OCI-LY1 (cell line): ENCODE measurements around the gene UROD.

ENCODE experiments used
- EZH2 ChIP-seq: fragments of 200-600 bp; sonication (generic), shearing (Covaris generic); IDR thresholded peaks from 2 replicates; pipeline ENCODE4 v1.8.0; 2017; ENCODE audit warnings: borderline replicate concordance, mixed run types, mild to moderate bottlenecking, antibody characterized with exemption, low read length, moderate library complexity, mixed read lengths
- TF ChIP-seq, protein P1 (sequence below): fragments of 200-600 bp; sonication (generic), shearing (Covaris generic); IDR thresholded peaks from 2 replicates; pipeline ENCODE4 v1.5.1; 2017; ENCODE audit warnings: mild to moderate bottlenecking, antibody characterized with exemption, low read length, moderate library complexity, mixed read lengths

GRCh38 chr1:45047032-45047431, 35.0 kb downstream of the UROD start:
- TF ChIP-seq, protein P1, sequence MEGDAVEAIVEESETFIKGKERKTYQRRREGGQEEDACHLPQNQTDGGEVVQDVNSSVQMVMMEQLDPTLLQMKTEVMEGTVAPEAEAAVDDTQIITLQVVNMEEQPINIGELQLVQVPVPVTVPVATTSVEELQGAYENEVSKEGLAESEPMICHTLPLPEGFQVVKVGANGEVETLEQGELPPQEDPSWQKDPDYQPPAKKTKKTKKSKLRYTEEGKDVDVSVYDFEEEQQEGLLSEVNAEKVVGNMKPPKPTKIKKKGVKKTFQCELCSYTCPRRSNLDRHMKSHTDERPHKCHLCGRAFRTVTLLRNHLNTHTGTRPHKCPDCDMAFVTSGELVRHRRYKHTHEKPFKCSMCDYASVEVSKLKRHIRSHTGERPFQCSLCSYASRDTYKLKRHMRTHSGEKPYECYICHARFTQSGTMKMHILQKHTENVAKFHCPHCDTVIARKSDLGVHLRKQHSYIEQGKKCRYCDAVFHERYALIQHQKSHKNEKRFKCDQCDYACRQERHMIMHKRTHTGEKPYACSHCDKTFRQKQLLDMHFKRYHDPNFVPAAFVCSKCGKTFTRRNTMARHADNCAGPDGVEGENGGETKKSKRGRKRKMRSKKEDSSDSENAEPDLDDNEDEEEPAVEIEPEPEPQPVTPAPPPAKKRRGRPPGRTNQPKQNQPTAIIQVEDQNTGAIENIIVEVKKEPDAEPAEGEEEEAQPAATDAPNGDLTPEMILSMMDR, result no peak
- TF ChIP-seq EZH2, result no peak
